Measurements from ENCODE around the gene SKAP1. TPM values are rescaled to one million over a fixed set of nuclear protein-coding genes. Genes with fewer than 3 reads are reported as not detected.

SKAP1 gene
- total RNA-seq, 1 donor from 2014 or later, result not detected

DNA sequence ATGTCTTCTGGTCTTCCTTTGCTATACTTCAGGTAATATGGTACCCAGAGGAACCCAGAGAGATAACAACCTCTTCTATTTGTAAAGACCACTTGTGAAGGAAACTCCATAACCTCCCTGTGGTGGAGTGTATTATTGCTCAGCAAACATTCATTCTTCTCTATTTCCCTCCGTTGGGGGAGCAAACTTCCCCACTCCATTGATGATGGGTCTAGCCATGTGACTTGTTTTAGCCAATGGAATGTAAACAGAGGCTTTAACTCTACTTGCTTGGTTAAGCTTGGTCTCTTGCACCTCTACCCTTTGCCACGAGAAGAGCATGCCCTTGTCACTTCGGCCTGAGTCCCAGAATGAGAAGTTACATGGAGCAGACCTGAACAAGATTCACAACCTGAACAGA, 30.0 kb upstream of the SKAP1 start:
- no peaks in the 10 kb centered on the region for H3F3A ChIP-seq (ENCODE audit: low read depth)
- no peak for DNase-seq (ENCODE audit: low spot score)
- H4K20me1 ChIP-seq (ENCODE audit: low read depth), result no peaks in the 10 kb centered on the region
- no peaks in the 10 kb centered on the region for H3K79me2 ChIP-seq (ENCODE audit: low read depth)
- no peak overlapping the region for H2AFZ ChIP-seq (replicated peaks)
- Mint-ChIP-seq H3K27ac (no peak overlapping the region), H3K9me3 (no peaks in the 10 kb centered on the region), H3K4me3 (no peak overlapping the region), H3K4me1 (peaks cover 11% of the 10 kb centered on the region), H3K36me3 (no peaks in the 10 kb centered on the region), H3K27me3 (ENCODE audit: insufficient read depth, low read depth) (peaks cover 14% of the 10 kb centered on the region)
- no peak overlapping the region for H3K4me3 ChIP-seq
- no peaks in the 10 kb centered on the region for H3K36me3 ChIP-seq
- peaks cover 100% of the 10 kb centered on the region for H3K27me3 ChIP-seq
- no peaks in the 10 kb centered on the region for H3K4me1 ChIP-seq
- H3K4me2 ChIP-seq, result no peak overlapping the region
- no peak overlapping the region for H3K27ac ChIP-seq
- TF ChIP-seq EZH2phosphoT487 (IDR thresholded peaks at IDR 0.05) (no peak), EZH2 (IDR thresholded peaks at IDR 0.05) (no peak)
- TF ChIP-seq, protein P1, sequence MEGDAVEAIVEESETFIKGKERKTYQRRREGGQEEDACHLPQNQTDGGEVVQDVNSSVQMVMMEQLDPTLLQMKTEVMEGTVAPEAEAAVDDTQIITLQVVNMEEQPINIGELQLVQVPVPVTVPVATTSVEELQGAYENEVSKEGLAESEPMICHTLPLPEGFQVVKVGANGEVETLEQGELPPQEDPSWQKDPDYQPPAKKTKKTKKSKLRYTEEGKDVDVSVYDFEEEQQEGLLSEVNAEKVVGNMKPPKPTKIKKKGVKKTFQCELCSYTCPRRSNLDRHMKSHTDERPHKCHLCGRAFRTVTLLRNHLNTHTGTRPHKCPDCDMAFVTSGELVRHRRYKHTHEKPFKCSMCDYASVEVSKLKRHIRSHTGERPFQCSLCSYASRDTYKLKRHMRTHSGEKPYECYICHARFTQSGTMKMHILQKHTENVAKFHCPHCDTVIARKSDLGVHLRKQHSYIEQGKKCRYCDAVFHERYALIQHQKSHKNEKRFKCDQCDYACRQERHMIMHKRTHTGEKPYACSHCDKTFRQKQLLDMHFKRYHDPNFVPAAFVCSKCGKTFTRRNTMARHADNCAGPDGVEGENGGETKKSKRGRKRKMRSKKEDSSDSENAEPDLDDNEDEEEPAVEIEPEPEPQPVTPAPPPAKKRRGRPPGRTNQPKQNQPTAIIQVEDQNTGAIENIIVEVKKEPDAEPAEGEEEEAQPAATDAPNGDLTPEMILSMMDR (IDR thresholded peaks at IDR 0.05), result no peak
- no peak overlapping the region for H3K9ac ChIP-seq
- no peaks in the 10 kb centered on the region for H3K9me3 ChIP-seq (ENCODE audit: low read depth)

DNA sequence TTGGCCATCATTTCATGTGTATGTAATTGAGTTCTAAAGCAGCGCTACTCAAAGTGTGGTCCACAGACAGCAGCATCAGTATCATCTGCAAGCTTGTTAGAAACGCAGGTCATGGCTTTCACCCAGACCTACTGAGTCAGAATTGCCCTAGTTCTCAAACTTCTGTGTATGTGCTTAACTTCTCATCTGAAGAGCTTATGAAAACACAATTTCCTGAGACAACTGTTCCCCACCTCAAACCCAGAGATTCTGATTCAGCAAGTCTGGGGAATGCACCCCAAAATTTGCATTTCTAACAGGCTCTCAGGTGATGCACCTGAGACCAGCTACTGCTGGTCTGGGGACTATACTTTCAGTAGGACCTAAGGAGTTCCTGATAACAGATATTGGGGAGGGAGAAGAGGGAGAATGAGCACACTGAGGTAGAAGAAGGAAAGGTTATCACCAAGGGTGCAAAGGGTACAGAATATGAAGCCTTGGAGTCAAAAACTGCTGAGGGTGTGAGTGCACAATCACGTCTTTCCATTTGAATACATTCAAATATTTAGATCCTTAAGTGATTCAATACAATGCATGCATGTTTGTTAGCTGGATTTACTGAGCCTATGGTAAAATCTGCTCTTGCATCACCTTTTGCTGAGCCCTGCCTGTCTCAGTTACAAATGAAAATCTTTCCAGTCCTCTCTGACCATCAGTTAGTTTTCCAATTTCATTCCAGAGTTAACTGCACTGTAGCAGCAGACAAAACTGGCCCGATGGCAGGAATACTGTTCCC, 29.2 kb upstream of the SKAP1 start:
- Histone ChIP-seq H3K4me2 (no peak overlapping the region), H3K27me3 (peaks cover 100% of the 10 kb centered on the region), H3K9me3 (ENCODE audit: low read depth) (no peaks in the 10 kb centered on the region), H2AFZ (replicated peaks) (no peak overlapping the region), H3K36me3 (no peaks in the 10 kb centered on the region), H3K4me1 (no peaks in the 10 kb centered on the region), H3K79me2 (ENCODE audit: low read depth) (no peaks in the 10 kb centered on the region), H3K9ac (no peak overlapping the region), H4K20me1 (ENCODE audit: low read depth) (no peaks in the 10 kb centered on the region), H3K4me3 (no peak overlapping the region), H3F3A (ENCODE audit: low read depth) (no peaks in the 10 kb centered on the region), H3K27ac (no peak overlapping the region)
- DNase-seq (ENCODE audit: low spot score), result no peak
- TF ChIP-seq EZH2phosphoT487 (IDR thresholded peaks at IDR 0.05), result no peak
- TF ChIP-seq EZH2 (IDR thresholded peaks at IDR 0.05), result no peak
- TF ChIP-seq, protein P1 (IDR thresholded peaks at IDR 0.05), result no peak
- no peaks in the 10 kb centered on the region for H3K36me3 Mint-ChIP-seq
- peaks cover 11% of the 10 kb centered on the region for H3K4me1 Mint-ChIP-seq
- H3K4me3 Mint-ChIP-seq, result no peak overlapping the region
- peaks cover 15% of the 10 kb centered on the region for H3K27me3 Mint-ChIP-seq (ENCODE audit: insufficient read depth, low read depth)
- H3K9me3 Mint-ChIP-seq, result peaks cover 3% of the 10 kb centered on the region
- H3K27ac Mint-ChIP-seq, result no peak overlapping the region

DNA sequence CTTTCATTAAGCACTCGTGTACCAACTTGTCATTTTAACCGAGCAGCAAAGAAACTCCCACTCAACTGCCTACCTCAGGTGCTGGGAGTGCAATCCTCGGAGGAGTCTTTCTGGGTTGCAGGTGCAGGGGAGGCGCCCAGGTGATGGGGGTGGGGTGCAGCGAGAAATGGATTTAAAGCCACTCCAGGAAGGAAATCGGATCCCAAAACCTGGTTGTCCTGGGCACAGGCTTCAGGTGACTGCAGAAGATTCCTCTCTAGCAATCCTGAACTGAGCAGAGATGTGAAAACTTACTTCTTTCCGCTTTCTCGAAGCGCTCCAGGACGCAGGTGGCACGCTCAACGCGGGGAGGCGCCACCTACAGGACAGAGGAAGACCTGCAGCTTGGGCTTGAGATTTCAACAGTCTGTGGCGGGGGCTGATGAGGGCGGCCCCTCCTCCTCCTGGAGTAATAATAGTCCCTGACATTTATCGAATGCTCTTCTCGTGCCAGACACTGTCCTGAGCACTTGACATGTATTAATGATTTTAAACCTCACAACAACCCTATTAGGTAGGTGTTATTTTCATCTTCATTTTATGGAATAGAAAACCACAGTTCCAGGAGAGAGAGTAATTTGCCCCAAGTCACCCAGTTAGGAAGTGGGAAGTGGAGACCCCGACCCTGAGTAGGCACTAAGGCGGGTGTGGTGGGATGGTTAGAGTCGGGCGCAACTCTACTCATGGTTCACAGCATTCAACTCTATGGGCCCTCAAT, 27.2 kb upstream of the SKAP1 start:
- peak overlapping the region; percentile 32 for H3K4me3 ChIP-seq

More for the DNA sequence above, 27.2 kb upstream of the SKAP1 start:
- no peaks in the 10 kb centered on the region for H4K20me1 ChIP-seq (ENCODE audit: low read depth)
- H3K27me3 Mint-ChIP-seq (ENCODE audit: insufficient read depth, low read depth), result peaks cover 17% of the 10 kb centered on the region
- no peak overlapping the region for H3K27ac ChIP-seq
- TF ChIP-seq EZH2 (IDR thresholded peaks at IDR 0.05) (peak; percentile 27), EZH2phosphoT487 (IDR thresholded peaks at IDR 0.05) (no peak)
- TF ChIP-seq, protein P1 (IDR thresholded peaks at IDR 0.05), result peak; percentile 99
- peaks cover 11% of the 10 kb centered on the region for H3K4me1 Mint-ChIP-seq
- H3K9ac ChIP-seq, result no peak overlapping the region
- H3K36me3 Mint-ChIP-seq, result no peaks in the 10 kb centered on the region
- peak overlapping the region; percentile 40 for H2AFZ ChIP-seq (replicated peaks)
- no peaks in the 10 kb centered on the region for H3K9me3 ChIP-seq (ENCODE audit: low read depth)
- H3K79me2 ChIP-seq (ENCODE audit: low read depth), result no peaks in the 10 kb centered on the region
- H3F3A ChIP-seq (ENCODE audit: low read depth), result no peaks in the 10 kb centered on the region
- H3K4me2 ChIP-seq, result peak overlapping the region; percentile 83
- H3K27ac Mint-ChIP-seq, result no peak overlapping the region
- H3K36me3 ChIP-seq, result no peaks in the 10 kb centered on the region
- no peaks in the 10 kb centered on the region for H3K4me1 ChIP-seq
- peak overlapping the region; percentile 64 for H3K4me3 Mint-ChIP-seq
- peaks cover 99% of the 10 kb centered on the region for H3K27me3 ChIP-seq
- DNase-seq (ENCODE audit: low spot score), result peak; percentile 83
- peaks cover 3% of the 10 kb centered on the region for H3K9me3 Mint-ChIP-seq
